HEK293 (cell line): ENCODE results near the gene STRN4.

Experiments used
- BCL11B ChIP-seq: fragments of 450-650 bp; formaldehyde crosslinking; IDR thresholded peaks from 2 replicates; pipeline ENCODE4 v1.5.1; 2016; ENCODE audit warnings: low read depth, missing biosample characterization, missing genetic modification characterization
- GFI1B ChIP-seq: fragments of 450-650 bp; formaldehyde crosslinking; IDR thresholded peaks from 2 replicates; pipeline ENCODE4 v1.5.1; 2016; ENCODE audit warnings: missing biosample characterization, missing genetic modification characterization
- IKZF3 ChIP-seq: fragments of 450-650 bp; IDR thresholded peaks from 2 replicates; pipeline ENCODE4 v1.5.0; 2018; ENCODE audit warnings: missing biosample characterization, mild to moderate bottlenecking, missing genetic modification characterization, moderate library complexity
- KLF7 ChIP-seq: fragments of 450-650 bp; formaldehyde crosslinking; IDR thresholded peaks from 2 replicates; pipeline ENCODE4 v1.5.1; 2016; ENCODE audit warnings: missing biosample characterization, missing genetic modification characterization, borderline replicate concordance
- MZF1 ChIP-seq: fragments of 450-650 bp; formaldehyde crosslinking; IDR thresholded peaks from 2 replicates; pipeline ENCODE4 v1.5.1; 2017; ENCODE audit warnings: missing biosample characterization, missing genetic modification characterization, borderline replicate concordance
- PRDM1 ChIP-seq: fragments of 450-650 bp; formaldehyde crosslinking; IDR thresholded peaks from 2 replicates; pipeline ENCODE4; 2016; ENCODE audit warnings: missing biosample characterization, missing genetic modification characterization
- ZEB2 ChIP-seq: fragments of 450-650 bp; formaldehyde crosslinking; IDR thresholded peaks from 2 replicates; pipeline ENCODE4 v1.5.1; 2016; ENCODE audit warnings: missing biosample characterization, missing genetic modification characterization
- ZFP37 ChIP-seq: fragments of 450-650 bp; formaldehyde crosslinking; IDR thresholded peaks from 2 replicates; pipeline ENCODE4 v1.5.1; 2016; ENCODE audit warnings: missing biosample characterization, missing genetic modification characterization
- ZNF140 ChIP-seq: fragments of 450-650 bp; formaldehyde crosslinking; IDR thresholded peaks from 2 replicates; pipeline ENCODE4 v1.5.1; 2016; ENCODE audit warnings: missing biosample characterization, missing genetic modification characterization
- ZNF19 ChIP-seq: fragments of 450-650 bp; formaldehyde crosslinking; IDR thresholded peaks from 2 replicates; pipeline ENCODE4; 2016; ENCODE audit warnings: missing biosample characterization, missing genetic modification characterization, low read depth
- ZNF274 ChIP-seq, 2 experiments: fragments of 200-500 bp in 1 of 2; fragments of 450-650 bp in 1 of 2; sonication (Bioruptor generic) in 1 of 2; formaldehyde crosslinking in 1 of 2; IDR thresholded peaks; 2 replicates each; pipeline versions ENCODE4 v1.5.1 to v1.6.1; 2014 to 2016; ENCODE audit warnings: borderline replicate concordance in 1 of 2, inconsistent platforms in 1 of 2, low read length in 1 of 2, missing biosample characterization in 1 of 2, missing genetic modification characterization in 1 of 2
- ZNF292 ChIP-seq: fragments of 450-650 bp; formaldehyde crosslinking; IDR thresholded peaks from 2 replicates; pipeline ENCODE4 v1.5.1; 2016; ENCODE audit warnings: low read depth, missing biosample characterization, missing genetic modification characterization, borderline replicate concordance
- ZNF302 ChIP-seq: fragments of 450-650 bp; formaldehyde crosslinking; IDR thresholded peaks from 2 replicates; pipeline ENCODE4 v1.5.1; 2016; ENCODE audit warnings: missing biosample characterization, missing genetic modification characterization, low read depth
- ZNF335 ChIP-seq: fragments of 450-650 bp; formaldehyde crosslinking; conservative IDR thresholded peaks from 2 replicates; pipeline ENCODE4 v1.5.1; 2016; ENCODE audit warnings: missing biosample characterization, missing genetic modification characterization
- ZNF366 ChIP-seq: fragments of 450-650 bp; formaldehyde crosslinking; conservative IDR thresholded peaks from 2 replicates; pipeline ENCODE4 v1.5.1; 2016; ENCODE audit warnings: missing biosample characterization, missing genetic modification characterization
- ZNF37A ChIP-seq: fragments of 450-650 bp; IDR thresholded peaks from 2 replicates; pipeline ENCODE4 v1.5.1; 2018; ENCODE audit warnings: missing biosample characterization, missing genetic modification characterization
- ZNF521 ChIP-seq: fragments of 450-650 bp; formaldehyde crosslinking; IDR thresholded peaks from 2 replicates; pipeline ENCODE4 v1.5.1; 2017; ENCODE audit warnings: missing biosample characterization, mild to moderate bottlenecking, missing genetic modification characterization
- ZNF677 ChIP-seq: fragments of 450-650 bp; IDR thresholded peaks from 2 replicates; pipeline ENCODE4 v1.5.0; 2018; ENCODE audit warnings: missing biosample characterization, mild to moderate bottlenecking, missing genetic modification characterization, moderate library complexity
- ZNF777 ChIP-seq: fragments of 450-650 bp; formaldehyde crosslinking; IDR thresholded peaks from 2 replicates; pipeline ENCODE4 v1.5.1; 2017; ENCODE audit warnings: missing biosample characterization, missing genetic modification characterization, borderline replicate concordance
- TF ChIP-seq, protein P1 (sequence below): IDR thresholded peaks from 2 replicates; pipeline ENCODE4 v1.6.1; 2011; ENCODE audit warnings: mild to moderate bottlenecking, low read depth, low read length, borderline replicate concordance
- TF ChIP-seq, protein P2 (sequence below): fragments of 450-650 bp; formaldehyde crosslinking; IDR thresholded peaks from 2 replicates; pipeline ENCODE4 v1.5.1; 2016; ENCODE audit warnings: missing biosample characterization, missing genetic modification characterization
- TF ChIP-seq, protein P3 (sequence below): fragments of 450-650 bp; formaldehyde crosslinking; optimal IDR thresholded peaks from 2 replicates; pipeline ENCODE3; 2016; ENCODE audit warnings: missing biosample characterization, mild to moderate bottlenecking, missing genetic modification characterization
- TF ChIP-seq, protein P4 (sequence below): fragments of 450-650 bp; formaldehyde crosslinking; IDR thresholded peaks from 2 replicates; pipeline ENCODE4 v1.5.1; 2016; ENCODE audit warnings: missing biosample characterization, missing genetic modification characterization
- TF ChIP-seq, protein P5 (sequence below): fragments of 450-650 bp; formaldehyde crosslinking; IDR thresholded peaks from 2 replicates; pipeline ENCODE4 v1.5.1; 2016; ENCODE audit warnings: missing biosample characterization, missing genetic modification characterization, borderline replicate concordance
- TF ChIP-seq, protein P6 (sequence below): fragments of 450-650 bp; IDR thresholded peaks from 2 replicates; pipeline ENCODE4 v1.5.1; 2018; ENCODE audit warnings: missing biosample characterization, mild to moderate bottlenecking, missing genetic modification characterization

The STRN4 gene

DNA sequence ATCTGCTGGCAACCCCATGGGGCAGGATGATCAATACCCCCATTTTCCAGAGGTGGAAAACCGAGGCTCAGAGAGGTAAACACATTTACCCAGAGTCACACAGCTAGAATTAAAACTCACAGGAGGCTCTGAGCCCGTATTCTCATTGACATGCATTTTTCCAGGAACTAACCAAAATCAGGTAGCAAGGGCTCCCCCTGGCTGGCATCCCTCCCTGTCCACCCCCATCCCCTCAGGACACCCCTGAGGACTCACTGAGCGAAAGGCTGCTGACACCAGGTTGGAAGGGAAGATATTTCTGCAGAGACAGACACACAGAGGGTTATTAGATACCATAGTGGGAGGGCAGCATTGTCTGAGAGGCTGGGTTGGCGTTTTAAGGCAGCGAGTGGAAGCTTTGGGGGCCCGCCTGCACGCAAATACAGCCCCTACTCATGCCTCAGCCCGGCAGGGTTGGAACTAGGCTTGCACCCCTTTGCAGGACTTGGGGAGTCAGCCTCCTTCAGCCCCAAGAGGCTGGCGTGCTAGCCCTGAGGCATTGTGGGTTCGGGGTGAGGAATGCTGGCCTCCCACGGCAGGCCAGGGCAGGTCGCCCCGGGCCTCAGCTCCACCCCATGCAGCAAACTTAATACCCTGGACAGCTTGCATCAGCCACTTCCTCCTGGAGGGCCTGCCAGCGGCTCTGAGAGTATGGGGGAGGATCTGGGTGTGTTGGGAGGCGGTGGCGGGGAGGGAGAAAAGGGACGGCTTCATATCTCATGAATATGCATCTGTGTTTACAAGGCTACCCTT is 38.2 kb upstream of the STRN4 start (continued):
- TF ChIP-seq, protein P1, sequence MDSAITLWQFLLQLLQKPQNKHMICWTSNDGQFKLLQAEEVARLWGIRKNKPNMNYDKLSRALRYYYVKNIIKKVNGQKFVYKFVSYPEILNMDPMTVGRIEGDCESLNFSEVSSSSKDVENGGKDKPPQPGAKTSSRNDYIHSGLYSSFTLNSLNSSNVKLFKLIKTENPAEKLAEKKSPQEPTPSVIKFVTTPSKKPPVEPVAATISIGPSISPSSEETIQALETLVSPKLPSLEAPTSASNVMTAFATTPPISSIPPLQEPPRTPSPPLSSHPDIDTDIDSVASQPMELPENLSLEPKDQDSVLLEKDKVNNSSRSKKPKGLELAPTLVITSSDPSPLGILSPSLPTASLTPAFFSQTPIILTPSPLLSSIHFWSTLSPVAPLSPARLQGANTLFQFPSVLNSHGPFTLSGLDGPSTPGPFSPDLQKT = no peak
- TF ChIP-seq ZNF777 (tag by site-specific recombination) = no peak
- no peak for TF ChIP-seq ZNF677 (tag by site-specific recombination)
- no peak for TF ChIP-seq ZNF292 (tag by site-specific recombination)
- no peak for TF ChIP-seq ZNF366
- TF ChIP-seq ZNF274 (IDR thresholded peaks at IDR 0.05; ENCODE audit: low read length) = no peak
- no peak for TF ChIP-seq ZNF274 (tag by site-specific recombination; IDR thresholded peaks at IDR 0.05; ENCODE audit: borderline replicate concordance)
- TF ChIP-seq, protein P2, sequence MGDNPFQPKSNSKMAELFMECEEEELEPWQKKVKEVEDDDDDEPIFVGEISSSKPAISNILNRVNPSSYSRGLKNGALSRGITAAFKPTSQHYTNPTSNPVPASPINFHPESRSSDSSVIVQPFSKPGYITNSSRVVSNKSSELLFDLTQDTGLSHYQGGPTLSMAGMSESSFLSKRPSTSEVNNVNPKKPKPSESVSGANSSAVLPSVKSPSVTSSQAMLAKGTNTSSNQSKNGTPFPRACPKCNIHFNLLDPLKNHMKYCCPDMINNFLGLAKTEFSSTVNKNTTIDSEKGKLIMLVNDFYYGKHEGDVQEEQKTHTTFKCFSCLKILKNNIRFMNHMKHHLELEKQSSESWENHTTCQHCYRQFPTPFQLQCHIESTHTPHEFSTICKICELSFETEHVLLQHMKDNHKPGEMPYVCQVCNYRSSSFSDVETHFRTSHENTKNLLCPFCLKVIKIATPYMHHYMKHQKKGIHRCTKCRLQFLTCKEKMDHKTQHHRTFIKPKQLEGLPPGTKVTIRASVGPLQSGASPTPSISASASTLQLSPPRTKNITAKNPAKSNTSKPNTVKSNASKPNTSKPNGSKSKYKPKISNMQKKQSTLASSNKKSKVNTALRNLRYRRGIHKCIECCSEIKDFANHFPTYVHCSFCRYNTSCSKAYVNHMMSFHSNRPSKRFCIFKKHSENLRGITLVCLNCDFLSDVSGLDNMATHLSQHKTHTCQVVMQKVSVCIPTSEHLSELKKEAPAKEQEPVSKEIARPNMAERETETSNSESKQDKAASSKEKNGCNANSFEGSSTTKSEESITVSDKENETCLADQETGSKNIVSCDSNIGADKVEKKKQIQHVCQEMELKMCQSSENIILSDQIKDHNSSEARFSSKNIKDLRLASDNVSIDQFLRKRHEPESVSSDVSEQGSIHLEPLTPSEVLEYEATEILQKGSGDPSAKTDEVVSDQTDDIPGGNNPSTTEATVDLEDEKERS (tag by site-specific recombination) = no peak
- TF ChIP-seq KLF7 (tag by site-specific recombination) = peak; percentile 88; the same call in 1 of the 2 replicates
- peak; percentile 67; the same call in 1 of the 2 replicates for TF ChIP-seq ZEB2 (tag by site-specific recombination)
- TF ChIP-seq, protein P3, sequence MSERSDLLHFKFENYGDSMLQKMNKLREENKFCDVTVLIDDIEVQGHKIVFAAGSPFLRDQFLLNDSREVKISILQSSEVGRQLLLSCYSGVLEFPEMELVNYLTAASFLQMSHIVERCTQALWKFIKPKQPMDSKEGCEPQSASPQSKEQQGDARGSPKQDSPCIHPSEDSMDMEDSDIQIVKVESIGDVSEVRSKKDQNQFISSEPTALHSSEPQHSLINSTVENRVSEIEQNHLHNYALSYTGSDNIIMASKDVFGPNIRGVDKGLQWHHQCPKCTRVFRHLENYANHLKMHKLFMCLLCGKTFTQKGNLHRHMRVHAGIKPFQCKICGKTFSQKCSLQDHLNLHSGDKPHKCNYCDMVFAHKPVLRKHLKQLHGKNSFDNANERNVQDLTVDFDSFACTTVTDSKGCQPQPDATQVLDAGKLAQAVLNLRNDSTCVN (tag by site-specific recombination) = no peak
- no peak for TF ChIP-seq PRDM1 (tag by site-specific recombination)
- TF ChIP-seq MZF1 = no peak
- no peak for TF ChIP-seq ZNF19
- TF ChIP-seq, protein P4, sequence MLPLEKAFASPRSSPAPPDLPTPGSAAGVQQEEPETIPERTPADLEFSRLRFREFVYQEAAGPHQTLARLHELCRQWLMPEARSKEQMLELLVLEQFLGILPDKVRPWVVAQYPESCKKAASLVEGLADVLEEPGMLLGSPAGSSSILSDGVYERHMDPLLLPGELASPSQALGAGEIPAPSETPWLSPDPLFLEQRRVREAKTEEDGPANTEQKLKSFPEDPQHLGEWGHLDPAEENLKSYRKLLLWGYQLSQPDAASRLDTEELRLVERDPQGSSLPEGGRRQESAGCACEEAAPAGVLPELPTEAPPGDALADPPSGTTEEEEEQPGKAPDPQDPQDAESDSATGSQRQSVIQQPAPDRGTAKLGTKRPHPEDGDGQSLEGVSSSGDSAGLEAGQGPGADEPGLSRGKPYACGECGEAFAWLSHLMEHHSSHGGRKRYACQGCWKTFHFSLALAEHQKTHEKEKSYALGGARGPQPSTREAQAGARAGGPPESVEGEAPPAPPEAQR = no peak; the same call in 1 of the 2 replicates
- TF ChIP-seq GFI1B (tag by site-specific recombination) = no peak
- peak; percentile 56; the same call in 1 of the 2 replicates for TF ChIP-seq ZFP37
- TF ChIP-seq ZNF302 (tag by site-specific recombination) = no peak
- TF ChIP-seq ZNF140 (tag by site-specific recombination) = no peak
- TF ChIP-seq ZNF335 (tag by site-specific recombination) = peak; percentile 89
- TF ChIP-seq, protein P5, sequence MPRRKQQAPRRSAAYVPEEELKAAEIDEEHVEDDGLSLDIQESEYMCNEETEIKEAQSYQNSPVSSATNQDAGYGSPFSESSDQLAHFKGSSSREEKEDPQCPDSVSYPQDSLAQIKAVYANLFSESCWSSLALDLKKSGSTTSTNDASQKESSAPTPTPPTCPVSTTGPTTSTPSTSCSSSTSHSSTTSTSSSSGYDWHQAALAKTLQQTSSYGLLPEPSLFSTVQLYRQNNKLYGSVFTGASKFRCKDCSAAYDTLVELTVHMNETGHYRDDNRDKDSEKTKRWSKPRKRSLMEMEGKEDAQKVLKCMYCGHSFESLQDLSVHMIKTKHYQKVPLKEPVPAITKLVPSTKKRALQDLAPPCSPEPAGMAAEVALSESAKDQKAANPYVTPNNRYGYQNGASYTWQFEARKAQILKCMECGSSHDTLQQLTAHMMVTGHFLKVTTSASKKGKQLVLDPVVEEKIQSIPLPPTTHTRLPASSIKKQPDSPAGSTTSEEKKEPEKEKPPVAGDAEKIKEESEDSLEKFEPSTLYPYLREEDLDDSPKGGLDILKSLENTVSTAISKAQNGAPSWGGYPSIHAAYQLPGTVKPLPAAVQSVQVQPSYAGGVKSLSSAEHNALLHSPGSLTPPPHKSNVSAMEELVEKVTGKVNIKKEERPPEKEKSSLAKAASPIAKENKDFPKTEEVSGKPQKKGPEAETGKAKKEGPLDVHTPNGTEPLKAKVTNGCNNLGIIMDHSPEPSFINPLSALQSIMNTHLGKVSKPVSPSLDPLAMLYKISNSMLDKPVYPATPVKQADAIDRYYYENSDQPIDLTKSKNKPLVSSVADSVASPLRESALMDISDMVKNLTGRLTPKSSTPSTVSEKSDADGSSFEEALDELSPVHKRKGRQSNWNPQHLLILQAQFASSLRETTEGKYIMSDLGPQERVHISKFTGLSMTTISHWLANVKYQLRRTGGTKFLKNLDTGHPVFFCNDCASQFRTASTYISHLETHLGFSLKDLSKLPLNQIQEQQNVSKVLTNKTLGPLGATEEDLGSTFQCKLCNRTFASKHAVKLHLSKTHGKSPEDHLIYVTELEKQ (tag by site-specific recombination) = no peak
- TF ChIP-seq, protein P6, sequence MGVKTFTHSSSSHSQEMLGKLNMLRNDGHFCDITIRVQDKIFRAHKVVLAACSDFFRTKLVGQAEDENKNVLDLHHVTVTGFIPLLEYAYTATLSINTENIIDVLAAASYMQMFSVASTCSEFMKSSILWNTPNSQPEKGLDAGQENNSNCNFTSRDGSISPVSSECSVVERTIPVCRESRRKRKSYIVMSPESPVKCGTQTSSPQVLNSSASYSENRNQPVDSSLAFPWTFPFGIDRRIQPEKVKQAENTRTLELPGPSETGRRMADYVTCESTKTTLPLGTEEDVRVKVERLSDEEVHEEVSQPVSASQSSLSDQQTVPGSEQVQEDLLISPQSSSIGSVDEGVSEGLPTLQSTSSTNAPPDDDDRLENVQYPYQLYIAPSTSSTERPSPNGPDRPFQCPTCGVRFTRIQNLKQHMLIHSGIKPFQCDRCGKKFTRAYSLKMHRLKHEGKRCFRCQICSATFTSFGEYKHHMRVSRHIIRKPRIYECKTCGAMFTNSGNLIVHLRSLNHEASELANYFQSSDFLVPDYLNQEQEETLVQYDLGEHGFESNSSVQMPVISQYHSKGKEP (tag by site-specific recombination) = peak; percentile 91
- no peak for TF ChIP-seq ZNF521 (tag by site-specific recombination)
- no peak for TF ChIP-seq ZNF37A
- peak; percentile 94 for TF ChIP-seq IKZF3
- TF ChIP-seq BCL11B (tag by site-specific recombination) = peak; percentile 73
